H7 (cell line): ENCODE results near the gene BAZ2A. TPM values are rescaled to one million over a fixed set of nuclear protein-coding genes. Genes with fewer than 3 reads are reported as not detected.
A peak's percentile ranks its signal among the peaks of the same experiment; 100 is the strongest.
"Not testable (repeated sequence)": the region's sequence is repeated elsewhere in the genome, so short reads cannot be mapped to it uniquely, and the experiment has no call there.

Source experiments
- DNase-seq: peaks from one replicate; pipeline ENCODE4 v3.0.0; 2012
- H3K27me3 ChIP-seq: 2 replicates; pipeline ENCODE4 v1.6.0; 2011; ENCODE audit warnings: mild to moderate bottlenecking, low read length; ENCODE audit not compliant: control insufficient read depth, insufficient read depth
- H3K36me3 ChIP-seq: replicated peaks from 2 replicates; pipeline ENCODE4 v1.5.1; 2011; ENCODE audit warnings: low read length; ENCODE audit not compliant: control insufficient read depth, insufficient read depth
- H3K4me3 ChIP-seq: 2 replicates; pipeline ENCODE4 v1.5.1; 2011; ENCODE audit warnings: low read depth, mild to moderate bottlenecking, control low read depth, low read length, moderate library complexity; ENCODE audit not compliant: insufficient read depth
- total RNA-seq: library from RNA; depleted of rRNA; stranded (reverse); fragments of >200 nt; shearing (Covaris generic); gene quantifications from 2 replicates; pipeline ENCODE4 v1.2.3, GENCODE V29; 2014

BAZ2A gene
- total RNA-seq, 1 experiment from 2014 or later: 23.6 TPM

DNA sequence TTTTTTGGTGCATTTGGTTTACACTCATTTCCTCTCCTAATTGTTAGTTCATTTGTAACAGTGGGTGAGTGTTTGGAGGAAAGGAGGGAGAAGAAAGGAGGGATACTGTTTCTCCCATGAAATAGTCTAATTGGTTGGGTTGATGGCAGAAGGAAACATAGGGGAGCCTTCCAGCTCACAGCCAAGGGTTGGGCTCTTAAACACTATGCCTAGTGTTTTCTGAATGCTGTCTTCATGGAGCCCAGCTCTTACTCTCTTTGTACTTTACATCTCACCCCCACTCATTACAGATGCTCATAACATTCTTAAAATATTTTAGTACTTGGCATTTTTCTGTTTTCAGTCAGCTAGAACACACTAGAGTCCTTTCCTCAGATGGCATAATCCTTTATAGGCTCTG lies 38.2 kb downstream of the BAZ2A start:
- no peak for DNase-seq
- Histone ChIP-seq H3K36me3 (peaks cover 12% of the 10 kb centered on the region), H3K4me3 (no peak overlapping the region), H3K27me3 (no peaks in the 10 kb centered on the region)

GRCh38 chr12:56591126-56591525 lies 39.0 kb downstream of the BAZ2A start:
- DNase-seq: peak; percentile 46
- peaks cover 11% of the 10 kb centered on the region for H3K36me3 ChIP-seq
- H3K4me3 ChIP-seq: no peak overlapping the region
- H3K27me3 ChIP-seq: no peaks in the 10 kb centered on the region

DNA sequence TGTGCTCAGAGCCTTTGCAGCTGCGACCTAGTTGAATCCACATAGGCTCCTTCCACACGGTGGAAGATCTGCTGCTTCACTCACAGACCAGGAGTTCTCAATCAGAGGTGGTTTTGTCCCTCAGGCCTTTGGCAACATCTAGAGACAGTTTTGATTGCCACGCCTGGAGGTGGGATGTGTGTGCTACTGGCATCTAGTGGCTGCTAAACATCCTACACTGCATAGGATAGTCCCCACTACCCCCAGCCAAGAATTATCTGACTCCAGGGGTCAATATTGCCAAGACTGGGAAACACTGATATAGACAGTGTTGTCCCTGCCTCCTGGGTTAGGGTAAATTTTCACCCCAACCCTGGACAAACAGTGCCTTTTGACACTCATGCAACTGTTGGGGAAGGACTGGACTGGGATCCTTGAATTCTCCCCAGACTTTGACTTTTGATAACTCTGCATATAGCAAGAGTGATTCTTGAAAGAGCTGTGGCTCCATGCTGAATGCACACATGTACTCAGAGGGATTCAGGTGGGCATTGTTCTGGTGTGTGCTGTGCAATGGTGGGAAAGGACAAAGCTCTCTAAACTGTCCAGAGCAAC lies 39.8 kb downstream of the BAZ2A start:
- no peak overlapping the region for H3K4me3 ChIP-seq
- peak; percentile 56 for DNase-seq
- H3K27me3 ChIP-seq: no peaks in the 10 kb centered on the region
- peaks cover 8% of the 10 kb centered on the region for H3K36me3 ChIP-seq

DNA sequence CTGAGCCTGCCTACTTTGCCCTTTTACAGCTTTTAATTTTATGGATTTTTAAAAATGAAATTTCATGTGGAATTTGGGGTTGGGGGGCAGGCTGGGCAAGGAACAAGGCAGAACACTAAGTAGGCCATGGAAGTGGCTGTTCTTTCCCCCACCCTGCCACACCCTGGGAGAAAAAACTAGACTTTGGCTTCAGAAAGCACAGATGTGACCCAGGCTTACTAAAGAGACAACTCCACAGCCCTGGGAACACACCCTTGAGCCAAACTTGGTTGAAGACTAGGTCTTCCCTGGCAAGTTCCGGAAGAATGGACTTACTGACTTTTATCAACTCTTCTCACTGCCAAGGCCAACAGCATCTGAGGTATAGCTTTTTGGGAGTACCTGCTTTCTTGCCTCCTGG lies 40.3 kb downstream of the BAZ2A start:
- Histone ChIP-seq H3K36me3 (peaks cover 8% of the 10 kb centered on the region), H3K4me3 (no peak overlapping the region), H3K27me3 (no peaks in the 10 kb centered on the region)
- no peak for DNase-seq

GRCh38 chr12:56585098-56585497 lies 45.0 kb downstream of the BAZ2A start:
- no peak for DNase-seq
- no peaks in the 10 kb centered on the region for H3K27me3 ChIP-seq

GRCh38 chr12:56581418-56582145 lies 48.5 kb downstream of the BAZ2A start:
- Histone ChIP-seq H3K36me3 (peaks cover 3% of the 10 kb centered on the region), H3K27me3 (no peaks in the 10 kb centered on the region), H3K4me3 (no peak overlapping the region)
- DNase-seq: no peak

More at GRCh38 chr12:56585098-56585497, 45.0 kb downstream of the BAZ2A start:
- H3K4me3 ChIP-seq: no peak overlapping the region
- H3K36me3 ChIP-seq: peaks cover 8% of the 10 kb centered on the region

DNA sequence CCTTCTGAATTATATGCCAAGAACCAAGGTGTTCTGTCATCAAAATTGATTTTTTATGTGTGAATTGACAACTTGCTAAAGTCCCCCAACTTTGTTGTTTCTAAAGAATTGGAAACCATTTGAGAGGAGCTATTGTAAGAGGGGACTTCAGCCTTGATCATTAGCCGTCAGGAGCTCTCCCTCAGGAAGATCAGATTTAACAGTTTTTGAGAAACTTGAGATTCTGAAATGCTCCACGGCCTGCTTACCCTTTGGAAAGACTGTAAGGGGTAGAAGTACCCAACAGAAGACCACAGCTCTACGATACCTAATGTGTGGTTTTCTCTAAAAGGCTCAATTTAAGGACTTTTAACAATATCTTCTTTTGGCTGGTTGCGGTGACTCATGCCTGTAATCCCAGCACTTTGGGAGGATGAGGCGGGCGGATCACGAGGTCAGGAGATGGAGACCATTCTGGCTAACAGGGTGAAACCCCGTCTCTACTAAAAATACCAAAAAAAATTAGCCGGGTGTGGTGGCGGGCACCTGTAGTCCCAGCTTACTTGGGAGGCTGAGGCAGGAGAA lies 51.1 kb downstream of the BAZ2A start:
- H3K4me3 ChIP-seq: no peak overlapping the region
- peaks cover 3% of the 10 kb centered on the region; the same call in 1 of the 2 replicates for H3K36me3 ChIP-seq
- DNase-seq: no peak
- H3K27me3 ChIP-seq: no peaks in the 10 kb centered on the region

GRCh38 chr12:56577248-56577647 lies 52.9 kb downstream of the BAZ2A start:
- H3K4me3 ChIP-seq, H3K36me3 ChIP-seq, DNase-seq: not testable (repeated sequence)

GRCh38 chr12:56574210-56574609 lies 55.9 kb downstream of the BAZ2A start:
- Histone ChIP-seq H3K27me3 (no peaks in the 10 kb centered on the region), H3K36me3 (peaks cover 13% of the 10 kb centered on the region), H3K4me3 (no peak overlapping the region)
- DNase-seq: no peak

More at GRCh38 chr12:56577248-56577647, 52.9 kb downstream of the BAZ2A start:
- H3K27me3 ChIP-seq: not testable (repeated sequence)

DNA sequence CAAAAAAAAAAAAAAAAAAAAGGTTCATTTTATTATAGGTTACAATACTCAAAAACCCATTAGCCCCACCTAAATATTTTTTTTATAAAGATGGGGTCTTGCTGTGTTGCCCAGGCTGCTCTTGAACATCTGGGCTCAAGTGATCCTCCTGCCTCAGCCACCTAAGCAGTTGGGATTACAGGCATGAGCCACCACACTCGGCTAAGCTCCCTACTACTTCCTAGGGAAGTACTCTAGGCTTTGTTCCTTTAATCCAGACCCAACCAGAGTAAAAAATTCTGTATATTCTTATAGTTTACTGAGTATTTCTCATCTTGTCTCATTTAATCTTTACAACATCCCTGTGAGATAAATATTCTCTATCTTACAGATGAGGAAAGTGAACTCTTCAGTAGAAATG lies 57.8 kb downstream of the BAZ2A start:
- H3K36me3 ChIP-seq: peaks cover 13% of the 10 kb centered on the region
- H3K4me3 ChIP-seq: no peak overlapping the region
- no peak for DNase-seq
- no peaks in the 10 kb centered on the region for H3K27me3 ChIP-seq

- H3K27me3 ChIP-seq: no peaks in the 10 kb centered on the region
- no peak for DNase-seq
- peaks cover 13% of the 10 kb centered on the region for H3K36me3 ChIP-seq
- no peak overlapping the region for H3K4me3 ChIP-seq
These were observed 59.0 kb downstream of the BAZ2A start for GRCh38 chr12:56571121-56571520.

GRCh38 chr12:56568146-56568545 lies 62.0 kb downstream of the BAZ2A start:
- Histone ChIP-seq H3K4me3 (no peak overlapping the region), H3K27me3 (no peaks in the 10 kb centered on the region), H3K36me3 (peaks cover 14% of the 10 kb centered on the region)
- no peak for DNase-seq

- Histone ChIP-seq H3K4me3 (no peak overlapping the region), H3K36me3 (peaks cover 10% of the 10 kb centered on the region), H3K27me3 (no peaks in the 10 kb centered on the region)
- peak; percentile 68 for DNase-seq
These were observed 64.5 kb downstream of the BAZ2A start for GRCh38 chr12:56565510-56566101.

GRCh38 chr12:56551070-56551469 lies 79.1 kb downstream of the BAZ2A start:
- Histone ChIP-seq H3K36me3 (no peaks in the 10 kb centered on the region), H3K4me3 (no peak overlapping the region), H3K27me3 (no peaks in the 10 kb centered on the region)
- DNase-seq: no peak

DNA sequence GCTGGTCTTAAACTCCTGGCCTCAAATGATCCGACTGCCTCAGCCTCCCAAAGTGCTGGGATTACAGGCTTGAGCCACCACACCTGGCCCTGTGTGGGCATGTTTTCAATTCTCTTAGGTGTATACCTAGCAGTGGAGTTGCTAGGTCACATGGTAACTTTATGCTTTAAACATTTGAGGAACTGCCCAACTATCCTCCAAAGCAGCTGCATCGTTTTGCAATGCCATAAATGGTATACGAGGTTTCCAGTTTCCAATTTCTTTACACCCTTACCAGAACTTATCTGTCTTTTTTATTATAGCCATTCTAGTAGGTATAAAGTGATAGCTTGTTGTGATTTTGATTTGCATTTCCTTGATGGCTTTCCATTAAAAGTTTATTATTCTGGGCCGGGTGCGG lies 83.4 kb downstream of the BAZ2A start:
- no peak for DNase-seq
- Histone ChIP-seq H3K4me3 (no peak overlapping the region), H3K27me3 (no peaks in the 10 kb centered on the region), H3K36me3 (no peaks in the 10 kb centered on the region)
